Tibial artery (tissue), 4 donors: ENCODE data around the gene BABAM2.
"Not testable (repeated sequence)": the region's sequence is repeated elsewhere in the genome, so short reads cannot be mapped to it uniquely, and the experiment has no call there.

Source experiments
- DNase-seq, 2 donors: peaks; one replicate each; pipeline ENCODE4 v3.0.0-alpha.2; 2019
- H3K27ac ChIP-seq, 2 donors: fragments of 200-600 bp; sonication (generic) in 1 of 2; 1 replicate in 1 of 2; 2 replicates in 1 of 2; pipeline ENCODE4 v1.5.1; 2018 to 2019; ENCODE audit warnings: mild to moderate bottlenecking in 1 of 2
- H3K27me3 ChIP-seq, 2 donors: fragments of 200-600 bp; sonication (generic) in 1 of 2; one replicate each; pipeline versions ENCODE4 v1.5.1 to v1.6.0; 2016 to 2019
- H3K36me3 ChIP-seq, 3 donors: fragments of 200-600 bp; sonication (generic) in 2 of 3; one replicate each; pipeline ENCODE4 v1.5.1; 2016 to 2019; ENCODE audit warnings: mild to moderate bottlenecking in 2 of 3
- H3K4me1 ChIP-seq, 4 donors: fragments of 200-600 bp; sonication (generic) in 2 of 4; 1 replicate in 3 of 4; 2 replicates in 1 of 4; pipeline ENCODE4 v1.5.1; 2016 to 2019
- H3K4me3 ChIP-seq, 2 donors: fragments of 200-600 bp; sonication (generic) in 1 of 2; 1 replicate in 1 of 2; 2 replicates in 1 of 2; pipeline ENCODE4 v1.5.1; 2018 to 2019; ENCODE audit warnings: mild to moderate bottlenecking in 2 of 2
- H3K9me3 ChIP-seq, 3 donors: fragments of 200-600 bp; sonication (generic) in 1 of 3; one replicate each; pipeline ENCODE4 v1.5.1; 2016 to 2019
- intact Hi-C: fragments of 100-400 bp; cut with DNase I; formaldehyde crosslinking; loops from one replicate; pipeline ENCODE4 v1.15.0; 2023; ENCODE audit warnings: low total_unique reads
- TF ChIP-seq, protein P1 (sequence below), 2 experiments: fragments of 200-600 bp in 1 of 2; fragments of 450-650 bp in 1 of 2; IDR thresholded peaks; one replicate each; pipeline ENCODE4 v1.5.1; 2017 to 2019; ENCODE audit warnings: antibody characterized with exemption in 2 of 2, mild to moderate bottlenecking in 1 of 2, moderate library complexity in 1 of 2

BABAM2 gene

DNA sequence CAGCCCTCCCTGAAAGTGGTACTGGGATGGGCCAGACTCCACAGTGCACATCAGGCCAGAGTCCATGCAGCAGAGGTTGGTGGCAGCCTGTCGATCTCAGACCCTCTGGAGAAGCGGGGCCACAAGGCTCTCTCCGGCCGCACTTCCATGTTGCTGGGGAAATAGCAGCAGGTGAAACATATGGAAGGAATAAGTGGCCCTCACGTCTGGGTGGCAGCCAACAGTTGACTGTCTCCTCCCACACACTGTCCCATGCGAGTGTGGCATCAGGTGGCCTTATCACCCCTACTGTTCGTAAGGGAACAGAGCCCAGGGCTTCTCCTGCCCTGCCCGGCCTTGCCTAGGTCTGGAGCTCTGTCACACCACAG lies 444.0 kb downstream of the BABAM2 start:
- Histone ChIP-seq H3K4me1 (peaks cover 0 to 57% (median 44%) of the 10 kb centered on the region in 4 donors), H3K36me3 (peaks cover 0 to 4% (median 0%) of the 10 kb centered on the region in 3 donors), H3K27me3 (no peaks in the 10 kb centered on the region), H3K4me3 (no peak overlapping the region), H3K9me3 (no peaks in the 10 kb centered on the region), H3K27ac (peak overlapping the region; percentile 67 to 72)
- TF ChIP-seq, protein P1, sequence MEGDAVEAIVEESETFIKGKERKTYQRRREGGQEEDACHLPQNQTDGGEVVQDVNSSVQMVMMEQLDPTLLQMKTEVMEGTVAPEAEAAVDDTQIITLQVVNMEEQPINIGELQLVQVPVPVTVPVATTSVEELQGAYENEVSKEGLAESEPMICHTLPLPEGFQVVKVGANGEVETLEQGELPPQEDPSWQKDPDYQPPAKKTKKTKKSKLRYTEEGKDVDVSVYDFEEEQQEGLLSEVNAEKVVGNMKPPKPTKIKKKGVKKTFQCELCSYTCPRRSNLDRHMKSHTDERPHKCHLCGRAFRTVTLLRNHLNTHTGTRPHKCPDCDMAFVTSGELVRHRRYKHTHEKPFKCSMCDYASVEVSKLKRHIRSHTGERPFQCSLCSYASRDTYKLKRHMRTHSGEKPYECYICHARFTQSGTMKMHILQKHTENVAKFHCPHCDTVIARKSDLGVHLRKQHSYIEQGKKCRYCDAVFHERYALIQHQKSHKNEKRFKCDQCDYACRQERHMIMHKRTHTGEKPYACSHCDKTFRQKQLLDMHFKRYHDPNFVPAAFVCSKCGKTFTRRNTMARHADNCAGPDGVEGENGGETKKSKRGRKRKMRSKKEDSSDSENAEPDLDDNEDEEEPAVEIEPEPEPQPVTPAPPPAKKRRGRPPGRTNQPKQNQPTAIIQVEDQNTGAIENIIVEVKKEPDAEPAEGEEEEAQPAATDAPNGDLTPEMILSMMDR (IDR thresholded peaks at IDR 0.05) = no peak
- DNase-seq = peak in 1 of 2 donors; percentile 59
- intact Hi-C loops = no loop called here

DNA sequence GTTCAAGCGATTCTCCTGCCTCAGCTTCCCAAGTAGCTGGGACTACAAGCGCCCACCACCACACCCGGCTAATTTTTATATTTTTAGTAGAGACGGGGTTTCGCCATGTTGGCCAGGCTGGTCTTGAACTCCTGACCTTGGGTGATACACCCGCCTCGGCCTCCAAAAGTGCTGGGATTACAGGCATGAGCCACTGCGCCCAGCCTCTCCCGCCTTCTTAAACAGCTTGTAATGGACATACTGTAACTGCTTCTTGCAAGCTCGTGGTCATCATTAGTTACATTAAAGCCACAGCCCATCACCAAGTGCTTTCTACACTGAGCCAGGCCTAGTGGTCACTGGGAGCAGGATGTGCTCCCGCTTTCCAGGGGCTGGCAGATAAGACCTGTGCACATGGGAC lies 444.7 kb downstream of the BABAM2 start:
- DNase-seq = peak in 1 of 2 donors; percentile 41
- H3K27ac ChIP-seq, intact Hi-C loops: not testable (repeated sequence)

DNA sequence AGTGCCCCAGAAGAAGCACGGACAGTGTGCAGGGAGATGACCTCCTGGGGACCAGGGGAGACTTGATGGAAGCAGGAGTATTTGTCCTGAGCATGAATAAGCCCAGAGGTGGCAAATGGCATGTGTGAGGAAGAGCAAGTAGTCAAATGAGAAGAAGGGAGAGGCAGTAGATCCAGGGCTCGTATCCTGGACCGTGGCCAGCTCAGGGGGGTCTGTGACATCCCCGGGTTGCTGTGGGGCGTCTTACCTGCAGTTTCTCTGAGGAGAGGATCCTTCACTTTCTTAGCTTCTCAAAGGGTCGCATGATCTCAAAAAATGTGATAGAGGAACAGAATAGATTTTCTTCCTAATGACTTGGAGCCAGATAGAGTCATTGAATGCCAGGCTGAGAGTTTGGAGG lies 445.1 kb downstream of the BABAM2 start:
- Histone ChIP-seq H3K4me3 (no peak overlapping the region), H3K27me3 (no peaks in the 10 kb centered on the region), H3K9me3 (no peaks in the 10 kb centered on the region), H3K4me1 (peaks cover 0 to 68% (median 53%) of the 10 kb centered on the region in 4 donors), H3K36me3 (peaks cover 0 to 4% (median 0%) of the 10 kb centered on the region in 3 donors), H3K27ac (no peak overlapping the region)
- TF ChIP-seq, protein P1 (IDR thresholded peaks at IDR 0.05) = no peak
- peak in 1 of 2 donors; percentile 39 for DNase-seq
- intact Hi-C loops = no loop called here

More for the DNA sequence above, 444.7 kb downstream of the BABAM2 start:
- not testable (repeated sequence) for H3K36me3 ChIP-seq, H3K27me3 ChIP-seq, H3K4me3 ChIP-seq, H3K9me3 ChIP-seq
- H3K4me1 ChIP-seq = peaks cover 0 to 64% (median 49%) of the 10 kb centered on the region in 4 donors

DNA sequence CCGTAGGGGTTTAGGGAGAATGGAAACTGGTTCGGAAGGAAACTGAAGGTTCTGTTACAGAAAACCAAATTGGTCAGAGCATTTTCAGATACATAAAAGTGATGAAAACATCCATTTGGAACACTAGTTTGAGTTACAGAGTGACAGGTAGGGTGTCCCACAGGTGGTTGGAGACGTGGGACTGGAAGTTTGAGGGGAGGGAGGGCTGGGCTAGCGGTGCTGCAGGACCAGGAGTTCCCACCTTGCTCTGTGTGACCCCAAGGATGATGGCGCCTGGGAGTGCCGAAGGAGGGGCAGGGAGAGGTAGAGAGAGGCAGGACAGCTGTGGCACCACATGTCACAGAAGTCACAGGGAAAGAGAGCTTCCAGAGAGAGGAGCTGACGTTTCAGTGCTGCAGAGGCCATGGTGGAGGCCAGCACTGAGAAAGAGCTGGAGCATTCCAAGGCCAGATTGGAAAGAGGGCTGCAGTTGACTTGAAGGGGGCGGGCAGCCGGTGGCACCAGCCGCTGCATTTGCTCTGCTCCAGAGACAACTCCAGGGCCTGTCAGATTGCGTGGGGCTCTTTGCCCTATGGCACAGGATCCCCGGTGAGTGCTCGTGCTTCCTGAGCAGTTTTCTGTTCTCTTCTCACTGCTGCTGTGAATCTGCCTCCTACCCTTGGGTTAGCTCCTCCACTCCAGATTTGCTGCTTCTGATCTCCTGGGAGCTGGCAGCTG lies 445.9 kb downstream of the BABAM2 start:
- peak in 1 of 2 donors; percentile 50 for DNase-seq
- intact Hi-C loops = no loop called here
- Histone ChIP-seq H3K36me3 (peaks cover 0 to 4% (median 0%) of the 10 kb centered on the region in 3 donors), H3K4me1 (peaks cover 0 to 76% (median 59%) of the 10 kb centered on the region in 4 donors), H3K4me3 (no peak overlapping the region), H3K9me3 (no peaks in the 10 kb centered on the region), H3K27me3 (no peaks in the 10 kb centered on the region), H3K27ac (no peak overlapping the region)
- TF ChIP-seq, protein P1 (IDR thresholded peaks at IDR 0.05) = no peak

DNA sequence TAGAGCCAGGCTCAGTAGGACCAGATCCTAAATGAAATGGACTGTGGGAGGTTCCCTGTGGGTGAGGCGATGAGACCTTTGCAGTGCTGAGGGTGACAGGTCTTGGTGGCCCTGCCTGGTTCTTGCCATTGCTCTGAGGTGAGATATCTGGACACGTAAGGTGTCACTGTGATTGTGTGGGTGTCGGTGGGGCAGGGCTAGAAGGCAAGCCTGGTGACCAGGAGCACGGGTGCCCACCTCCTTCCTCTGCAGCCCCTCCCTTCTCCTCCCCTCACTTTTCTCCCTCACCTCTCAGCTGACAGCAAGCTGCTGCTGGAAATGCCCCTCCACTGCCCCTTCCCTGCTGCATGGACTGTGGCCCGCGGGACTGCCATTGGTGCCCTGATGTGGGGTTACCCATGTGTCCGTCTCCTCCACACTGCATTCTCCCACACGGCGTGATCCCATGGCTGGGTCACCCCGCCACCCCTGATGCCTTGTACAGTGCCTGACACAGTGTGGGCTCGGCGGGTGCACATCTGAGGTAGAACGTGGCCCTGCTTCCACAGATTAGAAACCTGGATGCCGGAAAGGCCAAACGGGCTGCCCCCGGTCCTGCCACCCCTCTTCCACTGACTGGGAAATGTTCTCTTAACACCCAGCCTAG lies 446.6 kb downstream of the BABAM2 start:
- H3K4me1 ChIP-seq = peaks cover 0 to 83% (median 66%) of the 10 kb centered on the region in 4 donors
- peaks cover 0 to 4% (median 0%) of the 10 kb centered on the region in 3 donors for H3K36me3 ChIP-seq
- intact Hi-C loops = no loop called here
- no peaks in the 10 kb centered on the region for H3K27me3 ChIP-seq
- no peak overlapping the region for H3K4me3 ChIP-seq
- TF ChIP-seq, protein P1 (IDR thresholded peaks at IDR 0.05) = no peak
- peak in 1 of 2 donors; percentile 63 for DNase-seq
- H3K27ac ChIP-seq = no peak overlapping the region
- H3K9me3 ChIP-seq = no peaks in the 10 kb centered on the region
